ENCODE measurements around the gene VSIG10L2.
"Not testable (repeated sequence)": the region's sequence is repeated elsewhere in the genome, so short reads cannot be mapped to it uniquely, and the experiment has no call there.

Gene VSIG10L2

GRCh38 chr11:125904678-125905077 lies 41.2 kb upstream of the VSIG10L2 start:
- POLR2A ChIA-PET = no interaction called here
- TF ChIP-seq, protein P1, sequence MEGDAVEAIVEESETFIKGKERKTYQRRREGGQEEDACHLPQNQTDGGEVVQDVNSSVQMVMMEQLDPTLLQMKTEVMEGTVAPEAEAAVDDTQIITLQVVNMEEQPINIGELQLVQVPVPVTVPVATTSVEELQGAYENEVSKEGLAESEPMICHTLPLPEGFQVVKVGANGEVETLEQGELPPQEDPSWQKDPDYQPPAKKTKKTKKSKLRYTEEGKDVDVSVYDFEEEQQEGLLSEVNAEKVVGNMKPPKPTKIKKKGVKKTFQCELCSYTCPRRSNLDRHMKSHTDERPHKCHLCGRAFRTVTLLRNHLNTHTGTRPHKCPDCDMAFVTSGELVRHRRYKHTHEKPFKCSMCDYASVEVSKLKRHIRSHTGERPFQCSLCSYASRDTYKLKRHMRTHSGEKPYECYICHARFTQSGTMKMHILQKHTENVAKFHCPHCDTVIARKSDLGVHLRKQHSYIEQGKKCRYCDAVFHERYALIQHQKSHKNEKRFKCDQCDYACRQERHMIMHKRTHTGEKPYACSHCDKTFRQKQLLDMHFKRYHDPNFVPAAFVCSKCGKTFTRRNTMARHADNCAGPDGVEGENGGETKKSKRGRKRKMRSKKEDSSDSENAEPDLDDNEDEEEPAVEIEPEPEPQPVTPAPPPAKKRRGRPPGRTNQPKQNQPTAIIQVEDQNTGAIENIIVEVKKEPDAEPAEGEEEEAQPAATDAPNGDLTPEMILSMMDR (IDR thresholded peaks at IDR 0.05; ENCODE audit: control extremely low read depth, extremely low read depth, low read depth, missing control alignments) = no peak
- CTCF ChIA-PET = interaction anchor here (2.7 kb wide), 1 partner anchor 289 kb away, joined by 8 read pairs; no protein-coding TSS in a partner anchor
- DNase-seq (ENCODE audit: extremely low spot score) = no peak

GRCh38 chr11:125910226-125910849 lies 35.5 kb upstream of the VSIG10L2 start:
- CTCF ChIA-PET = interaction anchor here (1.1 kb wide), 1 partner anchor 18 kb away, joined by 3 read pairs; no protein-coding TSS in a partner anchor

DNA sequence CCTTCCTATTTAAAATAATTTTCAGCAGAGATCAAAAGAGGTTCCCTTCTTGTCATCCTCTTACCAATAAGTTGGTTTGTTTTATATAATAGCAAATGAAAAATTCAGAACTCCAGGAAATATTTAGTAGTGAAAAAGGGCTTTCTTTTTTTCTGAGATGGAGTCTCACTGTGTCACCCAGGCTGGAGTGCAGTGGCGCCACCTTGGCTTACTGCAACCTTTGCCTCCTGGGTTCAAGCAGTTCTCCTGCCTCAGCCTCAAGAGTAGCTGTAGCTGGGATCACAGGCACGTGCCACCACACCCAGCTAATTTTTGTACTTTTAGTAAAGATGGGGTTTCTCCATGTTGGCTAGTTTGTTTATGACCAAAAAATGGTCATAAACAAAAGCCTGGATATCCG lies 31.2 kb upstream of the VSIG10L2 start:
- CTCF ChIA-PET = interaction anchor here (1.0 to 2.3 kb wide), 2 partner anchors 8 to 9 kb away, joined by 3 to 8 read pairs; no protein-coding TSS in a partner anchor
- DNase-seq (ENCODE audit: extremely low spot score); POLR2A ChIA-PET: not testable (repeated sequence)

More at GRCh38 chr11:125910226-125910849, 35.5 kb upstream of the VSIG10L2 start:
- DNase-seq (ENCODE audit: extremely low spot score) = no peak
- TF ChIP-seq, protein P1 (IDR thresholded peaks at IDR 0.05; ENCODE audit: control extremely low read depth, extremely low read depth, low read depth, missing control alignments) = no peak
- POLR2A ChIA-PET = no interaction called here

GRCh38 chr11:125916683-125917347 lies 29.0 kb upstream of the VSIG10L2 start:
- ChIA-PET POLR2A (no interaction called here), CTCF (interaction anchor here (0.9 to 1.9 kb wide), 5 partner anchors 9 to 281 kb away, joined by 3 to 8 read pairs (median 3); no protein-coding TSS in a partner anchor)
- no peak for DNase-seq (ENCODE audit: extremely low spot score)
- TF ChIP-seq, protein P1 (IDR thresholded peaks at IDR 0.05; ENCODE audit: control extremely low read depth, extremely low read depth, low read depth, missing control alignments) = no peak

DNA sequence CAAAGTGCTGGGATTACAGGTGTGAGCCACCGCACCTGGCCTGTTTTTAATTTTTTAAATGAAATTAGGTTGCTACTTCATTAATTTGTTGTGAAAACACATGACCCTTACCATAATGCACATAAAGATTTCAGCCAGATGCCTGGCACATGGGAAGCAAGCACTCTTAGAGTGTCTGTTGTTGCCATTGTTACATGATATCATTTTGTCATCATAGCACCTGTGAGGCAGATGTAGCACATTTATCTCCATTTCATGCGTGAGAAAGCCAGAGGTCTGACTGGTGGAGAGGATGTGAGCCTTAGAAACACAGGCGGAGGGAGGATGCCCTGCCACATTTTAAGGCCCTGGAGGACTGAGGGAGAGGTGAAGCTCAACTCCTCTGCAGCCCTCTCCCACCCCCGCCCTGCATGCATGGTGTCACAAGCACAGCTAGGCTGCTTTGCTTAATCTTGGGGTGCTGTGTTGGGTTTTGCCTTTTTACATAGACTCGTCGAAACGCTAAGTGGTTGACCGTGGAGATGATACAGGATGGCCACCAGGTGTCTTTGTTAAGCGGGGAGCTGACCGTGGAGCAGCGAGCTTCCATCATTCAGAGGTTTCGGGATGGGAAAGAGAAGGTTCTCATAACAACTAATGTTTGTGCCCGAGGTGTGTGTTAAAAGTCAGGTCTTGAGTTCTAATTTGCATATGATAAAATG lies 27.6 kb upstream of the VSIG10L2 start:
- CTCF ChIA-PET = interaction anchor here (1.1 to 1.9 kb wide), 3 partner anchors 21 to 276 kb away, joined by 3 to 8 read pairs (median 3); no protein-coding TSS in a partner anchor
- no peak for DNase-seq (ENCODE audit: extremely low spot score)
- TF ChIP-seq, protein P1 (IDR thresholded peaks at IDR 0.05; ENCODE audit: control extremely low read depth, extremely low read depth, low read depth, missing control alignments) = no peak
- POLR2A ChIA-PET = no interaction called here

DNA sequence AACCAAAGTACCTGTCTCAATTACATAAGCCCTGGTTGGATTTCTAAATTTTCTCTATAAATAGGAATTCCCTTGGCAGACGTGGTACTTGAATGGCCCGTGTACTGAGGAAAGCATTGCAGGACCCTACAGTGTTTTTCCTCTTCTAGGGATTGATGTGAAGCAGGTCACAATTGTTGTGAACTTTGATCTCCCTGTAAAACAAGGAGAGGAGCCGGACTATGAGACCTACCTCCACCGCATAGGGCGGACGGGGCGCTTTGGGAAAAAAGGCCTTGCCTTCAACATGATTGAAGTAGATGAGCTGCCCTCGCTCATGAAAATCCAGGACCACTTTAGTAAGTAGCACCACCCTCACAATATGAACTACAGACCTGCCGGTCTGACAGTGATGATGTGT lies 24.8 kb upstream of the VSIG10L2 start:
- ChIA-PET POLR2A (interaction anchor here (0.6 kb wide), 1 partner anchor 366 kb away, joined by 3 read pairs; no protein-coding TSS in a partner anchor), CTCF (interaction anchor here (1.2 to 5.5 kb wide), 6 partner anchors 11 to 1069 kb away, joined by 3 to 69 read pairs (median 4); partner anchors contain the start of gene PUS3)
- TF ChIP-seq, protein P1 (IDR thresholded peaks at IDR 0.05; ENCODE audit: control extremely low read depth, extremely low read depth, low read depth, missing control alignments) = no peak
- DNase-seq (ENCODE audit: extremely low spot score) = no peak

All from GM10248 (cell line).